NCI-H2227 (cell line): Measurements from ENCODE around the gene KRT35.
"Not testable (repeated sequence)": the region's sequence is repeated elsewhere in the genome, so short reads cannot be mapped to it uniquely, and the experiment has no call there.

ENCODE experiments used
- DNase-seq: peaks from one replicate; lab custom pipeline; 2025; ENCODE audit not compliant: unreplicated experiment; lab: John Stamatoyannopoulos, UW

Gene KRT35

DNA sequence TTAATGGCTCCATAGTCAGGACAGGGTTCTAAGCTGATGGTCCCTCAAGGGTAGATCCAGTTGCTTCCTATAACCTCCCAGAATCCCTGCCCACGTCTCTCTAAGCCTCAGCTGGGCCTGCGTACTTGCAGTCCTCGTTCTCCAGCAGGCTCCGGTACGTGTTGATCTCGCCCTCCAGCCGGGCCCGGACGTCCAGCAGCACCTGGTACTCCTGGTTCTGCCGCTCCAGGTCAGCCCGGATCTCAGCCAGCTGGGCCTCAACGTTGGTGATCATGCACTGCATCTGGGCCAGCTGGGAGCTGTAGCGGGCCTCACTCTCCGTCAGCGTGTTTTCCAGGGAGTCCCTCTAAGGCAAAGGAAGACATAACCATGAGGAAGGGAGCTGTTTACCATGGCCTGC, 18.2 kb downstream of the KRT35 start:
- no peak for DNase-seq

GRCh38 chr17:41457676-41458075, 23.3 kb downstream of the KRT35 start:
- DNase-seq, result no peak

- no peak for DNase-seq
These were observed 24.7 kb downstream of the KRT35 start for GRCh38 chr17:41456204-41456603.

GRCh38 chr17:41455236-41455635, 25.7 kb downstream of the KRT35 start:
- no peak for DNase-seq

DNA sequence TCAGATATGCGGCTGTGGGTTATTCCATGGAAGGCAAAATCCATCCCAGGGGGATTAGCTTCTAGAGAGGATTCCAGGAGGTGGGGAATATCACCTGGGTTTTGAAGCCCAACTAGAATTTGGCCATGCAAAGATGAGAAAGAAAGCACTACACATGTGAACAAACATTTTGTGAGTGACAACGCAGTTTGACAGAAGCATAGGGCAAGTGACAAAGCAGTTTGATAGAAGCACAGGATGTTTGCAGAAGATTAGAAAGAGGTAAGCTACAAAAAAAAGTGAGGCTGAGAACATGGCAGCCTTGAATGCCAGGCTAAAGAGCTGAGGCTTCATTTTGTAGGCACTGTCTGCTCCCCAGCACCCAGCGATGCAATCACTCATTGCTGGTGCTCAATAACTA, 27.9 kb downstream of the KRT35 start:
- no peak for DNase-seq

- no peak for DNase-seq
These were observed 28.7 kb downstream of the KRT35 start for GRCh38 chr17:41452281-41452680.

- no peak for DNase-seq
These were observed 29.7 kb downstream of the KRT35 start for GRCh38 chr17:41451154-41451728.

- no peak for DNase-seq
These were observed 31.9 kb downstream of the KRT35 start for GRCh38 chr17:41449008-41449407.

- no peak for DNase-seq
These were observed 32.4 kb downstream of the KRT35 start for GRCh38 chr17:41448506-41448905.

- DNase-seq, result no peak
These were observed 34.1 kb downstream of the KRT35 start for GRCh38 chr17:41446806-41447205.

- no peak for DNase-seq
These were observed 36.3 kb downstream of the KRT35 start for GRCh38 chr17:41444640-41445039.

- DNase-seq, result no peak
These were observed 36.8 kb downstream of the KRT35 start for GRCh38 chr17:41444186-41444585.

GRCh38 chr17:41442739-41443138, 38.2 kb downstream of the KRT35 start:
- DNase-seq, result no peak

DNA sequence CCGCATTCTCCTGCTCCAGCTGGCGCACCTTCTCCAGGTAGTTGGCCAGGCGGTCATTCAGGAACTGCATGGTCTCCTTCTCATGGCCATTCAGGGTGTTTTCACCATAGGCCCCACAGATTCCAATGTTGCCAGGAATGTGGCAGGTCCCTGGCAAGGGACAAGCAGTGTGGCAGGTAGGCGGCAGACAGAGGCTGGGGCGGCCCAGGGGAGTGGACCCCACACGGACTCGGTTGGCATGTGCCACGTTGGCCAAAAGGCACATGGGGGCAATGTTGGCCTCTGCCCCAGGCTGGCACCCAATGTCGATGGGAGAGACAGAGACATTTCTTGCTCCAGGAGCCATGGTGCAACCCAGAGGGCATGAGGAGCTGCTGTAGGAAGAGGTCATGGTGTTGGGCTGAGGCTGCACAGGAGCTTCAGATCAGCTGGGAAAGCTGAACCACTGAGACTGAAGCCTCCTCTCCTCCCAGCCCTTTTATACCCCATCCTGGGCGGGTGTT, 40.4 kb downstream of the KRT35 start, which contains the start of gene KRT38:
KRT38 (minus strand) TSS at position 453 of the 503 bp plus-strand sequence; CDS start at position 391, 62 bp downstream.
- DNase-seq, result no peak

GRCh38 chr17:41439375-41439774, 41.6 kb downstream of the KRT35 start:
- no peak for DNase-seq

- DNase-seq, result no peak
These were observed 43.2 kb downstream of the KRT35 start for GRCh38 chr17:41437769-41438168.

- DNase-seq, result no peak
These were observed 43.7 kb downstream of the KRT35 start for GRCh38 chr17:41437254-41437653.

DNA sequence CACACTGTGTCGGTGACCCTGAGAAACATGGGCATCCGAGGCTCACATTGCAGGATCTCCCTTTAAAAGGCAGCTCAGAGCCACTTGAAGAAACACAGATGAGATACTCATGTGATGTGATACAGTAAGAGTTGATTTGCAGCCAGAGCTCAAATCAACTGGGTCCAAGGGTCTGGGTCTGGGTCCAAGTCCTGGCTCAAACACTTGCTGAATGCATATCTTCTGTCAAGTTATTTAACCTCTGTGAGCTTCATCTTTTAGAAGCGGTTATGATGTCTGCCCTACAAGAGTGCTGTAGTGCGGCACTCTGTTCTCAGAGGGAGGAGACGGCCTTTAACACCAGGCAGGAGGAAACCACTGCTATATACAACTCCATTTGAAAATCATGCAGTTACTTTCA, 46.5 kb downstream of the KRT35 start:
- peak; percentile 53 for DNase-seq

DNA sequence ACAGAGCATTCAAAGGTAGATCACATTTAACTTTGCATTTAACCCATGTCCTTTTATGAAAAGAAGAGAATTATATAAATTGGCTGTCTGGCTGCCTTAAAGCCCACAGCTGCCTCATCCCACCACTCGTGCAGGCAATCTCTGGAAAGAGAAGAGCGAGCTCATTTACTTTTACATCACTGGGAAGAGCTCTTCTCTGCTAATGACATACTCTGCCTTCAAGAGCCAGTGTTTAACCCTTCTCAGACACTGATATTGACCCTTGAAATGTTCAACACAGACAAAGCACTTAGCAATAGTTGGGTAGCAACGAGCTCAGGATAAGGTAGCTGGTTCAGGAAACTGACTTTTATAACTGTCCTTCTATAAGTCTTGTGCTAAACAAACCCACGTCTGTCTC, 46.9 kb downstream of the KRT35 start:
- DNase-seq, result peak; percentile 77

- peak; percentile 72 for DNase-seq
These were observed 47.4 kb downstream of the KRT35 start for GRCh38 chr17:41433586-41433985.

DNA sequence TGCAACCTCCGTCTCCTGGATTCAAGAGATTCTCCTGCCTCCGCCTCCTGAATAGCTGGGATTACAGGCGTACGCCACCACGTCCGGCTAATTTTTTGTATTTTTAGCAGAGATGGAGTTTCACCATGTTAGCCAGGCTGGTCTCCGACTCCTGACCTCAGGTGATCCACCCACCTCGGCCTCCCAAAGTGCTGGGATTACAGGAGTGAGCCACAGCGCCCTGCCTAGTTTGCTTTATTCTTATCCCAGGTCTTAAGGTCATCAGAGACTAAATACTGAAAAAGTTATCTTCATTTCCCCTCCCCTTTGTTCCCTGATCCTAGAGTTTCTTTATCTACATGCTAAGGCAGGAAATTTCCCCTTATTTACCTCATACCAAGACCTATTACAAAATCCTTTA, 50.6 kb downstream of the KRT35 start:
- DNase-seq, result not testable (repeated sequence)

GRCh38 chr17:41429667-41430066, 51.3 kb downstream of the KRT35 start:
- DNase-seq, result no peak

DNA sequence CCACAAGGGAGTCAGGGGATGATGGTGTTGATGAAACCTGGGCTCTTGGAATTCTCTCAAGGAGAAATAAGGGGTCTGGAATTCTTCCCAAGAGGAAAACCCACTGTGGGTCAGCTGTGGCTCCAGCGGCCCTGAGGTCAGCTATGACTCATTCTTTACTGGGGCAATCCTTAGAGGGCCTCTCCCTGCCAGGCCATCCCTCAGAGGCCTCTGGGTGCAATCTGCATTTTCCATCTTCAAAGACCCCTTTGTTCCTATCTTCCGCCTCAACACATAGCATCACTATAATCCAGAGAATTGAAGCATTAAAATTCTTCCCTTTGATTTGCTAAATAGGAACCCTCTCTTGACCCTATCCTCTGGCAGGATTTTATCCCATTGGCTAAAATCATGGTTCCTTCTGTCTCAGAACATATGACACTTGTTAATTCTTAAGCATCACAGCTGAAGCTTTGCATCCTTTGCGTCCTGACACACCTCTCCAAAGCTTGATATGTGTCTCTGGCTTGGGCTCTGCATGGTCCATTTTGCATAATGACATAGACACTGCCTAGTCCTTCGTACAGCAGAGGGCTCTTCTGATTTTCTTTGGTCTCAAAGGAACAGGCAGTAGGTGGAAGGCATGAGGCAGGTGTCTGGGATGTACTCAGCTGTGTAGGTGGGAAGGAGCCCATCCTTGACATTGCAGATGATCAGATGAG, 52.2 kb downstream of the KRT35 start:
- no peak for DNase-seq
